ENCODE data around the gene ZNF84. TPM values are rescaled to one million over a fixed set of nuclear protein-coding genes. Genes with fewer than 3 reads are reported as not detected.

The ZNF84 gene
- polyA plus RNA-seq, 5 donors: 44.5 to 93.7 (median 75.6) TPM

GRCh38 chr12:133107121-133107520 is 69.8 kb downstream of the ZNF84 start:
- no peak for DNase-seq

- no peak for DNase-seq
These were observed 70.8 kb downstream of the ZNF84 start for GRCh38 chr12:133108150-133108549.

Other genes with a start within 250 kb of the ZNF84 start
- gene GOLGA3, start 208.6 kb upstream of the ZNF84 start, polyA plus RNA-seq (ENCODE audit: insufficient read depth in 1 of 5, insufficient read length in 5 of 5, low replicate concordance in 1 of 5): 10 to 100 TPM; 27.9 to 50.0 (median 37.5) TPM
- gene CHFR, start 149.9 kb upstream of the ZNF84 start, polyA plus RNA-seq (ENCODE audit: insufficient read depth in 1 of 5, insufficient read length in 5 of 5, low replicate concordance in 1 of 5): 10 to 100 TPM; 22.4 to 26.3 (median 24.1) TPM
- 10 to 100 TPM; 15.7 to 30.3 (median 23.7) TPM for gene ZNF605, start 81.2 kb upstream of the ZNF84 start, polyA plus RNA-seq (ENCODE audit: insufficient read depth in 1 of 5, insufficient read length in 5 of 5, low replicate concordance in 1 of 5)
- gene ZNF26, start 51.1 kb upstream of the ZNF84 start, polyA plus RNA-seq (ENCODE audit: insufficient read depth in 1 of 5, insufficient read length in 5 of 5, low replicate concordance in 1 of 5): 10 to 100 TPM; 13.4 to 18.0 (median 15.0) TPM
- 10 to 100 TPM; 31.8 to 50.0 (median 39.5) TPM for gene ZNF140, start 43.4 kb downstream of the ZNF84 start, polyA plus RNA-seq (ENCODE audit: insufficient read depth in 1 of 5, insufficient read length in 5 of 5, low replicate concordance in 1 of 5)
- 1 to 10 TPM; 3.7 to 8.4 (median 8.1) TPM for gene ZNF891, start 92.8 kb downstream of the ZNF84 start, polyA plus RNA-seq (ENCODE audit: insufficient read depth in 1 of 5, insufficient read length in 5 of 5, low replicate concordance in 1 of 5)
- 10 to 100 TPM; 24.9 to 38.9 (median 32.9) TPM for gene ZNF10, start 93.1 kb downstream of the ZNF84 start, polyA plus RNA-seq (ENCODE audit: insufficient read depth in 1 of 5, insufficient read length in 5 of 5, low replicate concordance in 1 of 5)
- gene ZNF268, start 144.0 kb downstream of the ZNF84 start, polyA plus RNA-seq (ENCODE audit: insufficient read depth in 1 of 5, insufficient read length in 5 of 5, low replicate concordance in 1 of 5): 10 to 100 TPM; 17.0 to 37.0 (median 27.4) TPM
- gene ANHX, start 198.4 kb downstream of the ZNF84 start, polyA plus RNA-seq (ENCODE audit: insufficient read depth in 1 of 5, insufficient read length in 5 of 5, low replicate concordance in 1 of 5): not detected